Erythroblast (primary cell): ENCODE data around the gene GLT8D1.

ENCODE experiments used
- GATA1 ChIP-seq: IDR thresholded peaks from 2 replicates; pipeline ENCODE4 v1.6.1; 2011; ENCODE audit warnings: low read depth, mild to moderate bottlenecking, control low read depth, low read length, moderate library complexity
- POLR2A ChIP-seq: IDR thresholded peaks from 2 replicates; pipeline ENCODE4 v1.6.1; 2011; ENCODE audit warnings: mild to moderate bottlenecking, low read length

DNA sequence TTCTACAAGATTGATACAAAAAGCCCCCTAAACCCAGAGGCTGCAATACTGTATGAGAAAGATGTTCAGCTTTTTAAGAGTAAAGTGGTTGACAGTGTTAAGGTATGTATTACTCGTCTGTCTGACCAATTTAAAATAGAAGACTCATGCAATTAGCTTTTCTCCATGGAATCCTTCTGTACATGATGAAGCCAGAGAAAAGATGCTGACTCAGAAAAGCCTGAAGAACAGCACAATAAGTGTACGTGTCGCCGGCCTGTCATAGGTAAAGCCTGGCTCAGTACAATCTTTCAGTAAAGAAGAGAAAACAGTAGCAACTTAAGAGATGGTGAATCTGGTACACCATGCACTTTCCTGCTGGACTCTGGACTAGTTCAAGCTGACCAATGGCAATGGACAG is 48.8 kb upstream of the GLT8D1 start:
- TF ChIP-seq POLR2A (no peak), GATA1 (no peak)
